GM12872 (cell line): ENCODE data around the gene VAPB.

Source experiments
- TF ChIP-seq, protein P1 (sequence below): IDR thresholded peaks from 3 replicates; pipeline ENCODE4 v1.5.1; 2011; ENCODE audit warnings: low read depth, mild to moderate bottlenecking, low read length, moderate library complexity; ENCODE audit not compliant: insufficient read depth

Gene VAPB

GRCh38 chr20:58453391-58453790, 64.4 kb downstream of the VAPB start:
- TF ChIP-seq, protein P1, sequence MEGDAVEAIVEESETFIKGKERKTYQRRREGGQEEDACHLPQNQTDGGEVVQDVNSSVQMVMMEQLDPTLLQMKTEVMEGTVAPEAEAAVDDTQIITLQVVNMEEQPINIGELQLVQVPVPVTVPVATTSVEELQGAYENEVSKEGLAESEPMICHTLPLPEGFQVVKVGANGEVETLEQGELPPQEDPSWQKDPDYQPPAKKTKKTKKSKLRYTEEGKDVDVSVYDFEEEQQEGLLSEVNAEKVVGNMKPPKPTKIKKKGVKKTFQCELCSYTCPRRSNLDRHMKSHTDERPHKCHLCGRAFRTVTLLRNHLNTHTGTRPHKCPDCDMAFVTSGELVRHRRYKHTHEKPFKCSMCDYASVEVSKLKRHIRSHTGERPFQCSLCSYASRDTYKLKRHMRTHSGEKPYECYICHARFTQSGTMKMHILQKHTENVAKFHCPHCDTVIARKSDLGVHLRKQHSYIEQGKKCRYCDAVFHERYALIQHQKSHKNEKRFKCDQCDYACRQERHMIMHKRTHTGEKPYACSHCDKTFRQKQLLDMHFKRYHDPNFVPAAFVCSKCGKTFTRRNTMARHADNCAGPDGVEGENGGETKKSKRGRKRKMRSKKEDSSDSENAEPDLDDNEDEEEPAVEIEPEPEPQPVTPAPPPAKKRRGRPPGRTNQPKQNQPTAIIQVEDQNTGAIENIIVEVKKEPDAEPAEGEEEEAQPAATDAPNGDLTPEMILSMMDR: no peak

GRCh38 chr20:58454460-58454859, 65.4 kb downstream of the VAPB start:
- TF ChIP-seq, protein P1: no peak

DNA sequence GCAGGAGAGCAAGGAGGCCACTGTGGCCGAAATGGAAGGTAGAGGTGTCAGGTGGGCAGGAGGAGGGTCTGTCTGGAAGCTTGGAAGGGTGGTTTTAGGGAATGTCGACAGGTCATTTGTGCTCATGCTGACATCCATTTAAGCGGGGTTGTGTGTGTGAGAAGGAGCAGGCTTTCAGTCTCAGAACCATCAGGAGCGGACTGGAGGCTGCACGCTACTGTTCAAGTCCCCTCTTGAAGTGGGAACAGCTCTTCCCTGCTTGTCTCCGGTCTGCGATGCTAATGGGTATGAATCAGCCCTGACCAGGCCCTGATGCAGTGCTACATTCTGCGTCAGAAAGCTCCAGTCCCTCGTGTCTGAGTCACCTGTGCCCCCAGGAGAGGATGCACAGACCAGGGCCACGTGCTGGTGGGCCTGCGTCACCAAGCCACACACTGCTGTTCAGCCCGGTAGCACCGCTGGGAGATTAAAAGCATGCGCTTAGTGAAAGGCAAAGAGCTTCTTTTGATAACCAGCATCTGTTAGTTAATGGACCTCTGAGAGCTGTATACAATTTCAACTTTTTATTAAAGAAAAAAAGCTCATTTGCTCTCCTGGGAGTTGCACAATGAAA, 68.2 kb downstream of the VAPB start:
- TF ChIP-seq, protein P1: no peak

DNA sequence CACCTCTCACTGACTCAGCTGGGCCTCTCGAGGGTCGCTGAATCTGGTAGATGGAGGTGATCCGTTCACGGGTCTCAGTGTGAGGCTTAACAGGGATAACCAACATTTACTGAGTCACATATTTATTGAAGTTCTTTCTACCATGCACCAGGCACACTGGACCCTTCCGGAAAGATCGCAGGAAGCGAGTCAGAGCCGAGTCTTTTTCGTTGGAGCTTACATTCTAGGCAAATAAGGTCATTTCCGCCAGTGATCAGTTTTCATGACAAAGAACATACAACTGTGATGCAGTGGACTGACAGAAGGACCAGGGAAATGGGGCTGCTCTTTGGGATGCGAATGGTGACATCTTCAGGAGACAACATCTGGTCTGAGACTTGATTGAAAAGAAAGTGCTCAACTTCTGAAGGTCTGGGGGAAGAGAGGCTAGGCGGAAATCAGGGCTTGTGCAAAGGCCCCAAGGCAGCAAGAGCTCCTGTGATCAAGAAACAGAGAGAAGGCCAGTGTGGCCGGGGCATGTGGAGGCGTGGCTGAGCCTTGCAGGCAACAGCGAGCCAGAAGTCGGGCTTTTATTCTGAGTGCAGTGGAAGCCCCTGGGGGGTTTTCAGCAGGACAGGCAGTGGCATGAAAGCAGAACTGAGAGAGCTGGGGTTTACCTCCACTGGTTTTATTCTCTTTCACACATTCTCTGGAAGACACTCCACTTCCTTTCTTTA, 69.5 kb downstream of the VAPB start:
- TF ChIP-seq, protein P1: no peak

GRCh38 chr20:58459058-58459750, 70.2 kb downstream of the VAPB start:
- TF ChIP-seq, protein P1: no peak

DNA sequence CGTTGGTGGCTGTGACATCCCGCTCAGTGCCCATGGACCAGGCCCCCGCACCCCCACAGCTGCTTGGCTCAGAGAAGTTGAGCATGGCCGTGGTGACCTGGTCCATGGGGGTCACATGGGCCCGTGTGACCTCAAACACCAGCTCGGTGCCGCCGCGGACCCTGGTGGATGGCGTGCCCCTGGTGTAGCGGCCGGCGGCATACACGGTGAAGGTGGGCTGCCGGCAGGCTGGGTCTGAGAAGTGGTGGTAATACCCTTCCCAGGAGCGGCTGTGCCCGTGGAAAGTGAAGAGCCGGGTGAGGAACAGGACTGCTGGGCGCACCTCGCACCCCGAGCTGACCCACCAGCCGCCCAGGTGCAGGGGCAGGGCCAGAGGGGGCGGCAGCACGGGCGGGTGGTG, 72.1 kb downstream of the VAPB start:
- TF ChIP-seq, protein P1: no peak

GRCh38 chr20:58461899-58462298, 72.9 kb downstream of the VAPB start:
- TF ChIP-seq, protein P1: no peak
